HEK293 (cell line): Measurements from ENCODE around the gene TMEM259.

Experiments used
- KLF16 ChIP-seq: fragments of 450-650 bp; formaldehyde crosslinking; IDR thresholded peaks from 2 replicates; pipeline ENCODE4 v1.5.1; 2017; ENCODE audit warnings: missing biosample characterization, missing genetic modification characterization
- ZNF223 ChIP-seq: fragments of 450-650 bp; formaldehyde crosslinking; IDR thresholded peaks from 2 replicates; pipeline ENCODE4 v1.5.1; 2016; ENCODE audit warnings: missing biosample characterization, missing genetic modification characterization
- ZNF626 ChIP-seq: fragments of 450-650 bp; sonication (Bioruptor Pico); formaldehyde crosslinking; IDR thresholded peaks from 2 replicates; pipeline ENCODE4 v1.5.1; 2018; ENCODE audit warnings: missing biosample characterization, missing genetic modification characterization, inconsistent platforms
- TF ChIP-seq, protein P1 (sequence below): fragments of 450-650 bp; formaldehyde crosslinking; IDR thresholded peaks from 2 replicates; pipeline ENCODE4 v1.5.1; 2016; ENCODE audit warnings: missing biosample characterization, missing genetic modification characterization

DNA sequence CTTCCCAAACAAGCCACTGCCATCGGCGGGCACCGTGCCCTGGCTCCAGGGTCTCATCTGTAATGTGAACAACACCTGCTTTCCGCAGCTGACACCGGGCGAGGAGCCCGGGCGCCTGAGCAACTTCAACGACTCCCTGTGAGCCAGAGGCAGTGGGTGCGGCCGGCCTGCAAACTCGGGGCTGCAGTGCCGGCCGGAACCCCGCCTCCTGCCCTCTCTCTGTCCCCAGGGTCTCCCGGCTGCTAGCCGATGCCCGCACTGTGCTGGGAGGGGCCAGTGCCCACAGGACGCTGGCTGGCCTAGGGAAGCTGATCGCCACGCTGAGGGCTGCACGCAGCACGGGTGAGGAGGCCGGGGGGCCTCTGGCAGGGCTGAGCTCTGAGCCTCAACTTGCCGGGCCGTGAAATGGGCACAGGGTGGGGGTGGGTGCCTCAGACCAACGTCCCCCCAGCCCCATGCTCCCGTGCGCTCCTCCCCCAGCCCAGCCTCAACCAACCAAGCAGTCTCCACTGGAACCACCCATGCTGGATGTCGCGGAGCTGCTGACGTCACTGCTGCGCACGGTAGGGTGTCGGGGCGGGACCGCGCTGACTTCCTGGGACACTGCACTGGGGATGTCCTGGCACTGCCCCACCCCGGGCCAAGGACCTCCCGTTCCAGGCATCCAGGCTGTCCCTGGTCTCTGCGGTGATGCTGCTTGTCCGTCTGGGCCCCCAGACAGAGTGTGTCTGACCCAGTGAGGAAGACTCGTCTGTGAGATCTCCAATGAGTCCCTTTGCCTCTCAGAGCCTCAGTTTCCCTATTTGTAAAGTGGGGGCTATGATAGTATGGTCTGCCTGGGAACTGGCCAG is 21.1 kb upstream of the TMEM259 start:
- TF ChIP-seq, protein P1, sequence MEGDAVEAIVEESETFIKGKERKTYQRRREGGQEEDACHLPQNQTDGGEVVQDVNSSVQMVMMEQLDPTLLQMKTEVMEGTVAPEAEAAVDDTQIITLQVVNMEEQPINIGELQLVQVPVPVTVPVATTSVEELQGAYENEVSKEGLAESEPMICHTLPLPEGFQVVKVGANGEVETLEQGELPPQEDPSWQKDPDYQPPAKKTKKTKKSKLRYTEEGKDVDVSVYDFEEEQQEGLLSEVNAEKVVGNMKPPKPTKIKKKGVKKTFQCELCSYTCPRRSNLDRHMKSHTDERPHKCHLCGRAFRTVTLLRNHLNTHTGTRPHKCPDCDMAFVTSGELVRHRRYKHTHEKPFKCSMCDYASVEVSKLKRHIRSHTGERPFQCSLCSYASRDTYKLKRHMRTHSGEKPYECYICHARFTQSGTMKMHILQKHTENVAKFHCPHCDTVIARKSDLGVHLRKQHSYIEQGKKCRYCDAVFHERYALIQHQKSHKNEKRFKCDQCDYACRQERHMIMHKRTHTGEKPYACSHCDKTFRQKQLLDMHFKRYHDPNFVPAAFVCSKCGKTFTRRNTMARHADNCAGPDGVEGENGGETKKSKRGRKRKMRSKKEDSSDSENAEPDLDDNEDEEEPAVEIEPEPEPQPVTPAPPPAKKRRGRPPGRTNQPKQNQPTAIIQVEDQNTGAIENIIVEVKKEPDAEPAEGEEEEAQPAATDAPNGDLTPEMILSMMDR (tag by site-specific recombination) = no peak
- TF ChIP-seq ZNF223 (tag by site-specific recombination) = no peak
- TF ChIP-seq ZNF626 (tag by site-specific recombination) = no peak
- TF ChIP-seq KLF16 (tag by site-specific recombination) = no peak
